ENCODE measurements around the gene STXBP2. TPM values are rescaled to one million over a fixed set of nuclear protein-coding genes. Genes with fewer than 3 reads are reported as not detected.

Gene STXBP2
- total and polyA plus RNA-seq, 10 donors, result 58.8 to 455 (median 182) TPM

DNA sequence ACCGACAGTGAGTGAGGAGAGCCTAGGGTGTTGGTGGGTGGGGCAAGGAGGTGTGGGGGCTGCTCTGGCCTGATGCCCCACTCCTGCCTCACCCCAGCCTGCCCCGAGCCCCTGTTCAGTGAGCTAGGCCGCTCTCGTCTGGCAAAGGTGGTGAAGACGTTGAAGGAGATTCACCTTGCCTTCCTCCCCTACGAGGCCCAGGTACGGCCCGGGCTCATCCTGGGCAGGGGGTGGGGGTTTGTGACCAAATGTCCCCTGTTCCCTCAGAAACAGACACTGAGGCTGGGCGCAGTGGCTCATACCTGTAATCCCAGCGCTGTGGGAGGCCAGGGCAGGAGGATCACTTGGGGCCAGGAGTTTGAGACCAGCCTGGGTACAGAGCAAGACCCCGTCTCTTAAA is 3.9 kb downstream of the STXBP2 start:
- Histone ChIP-seq H3K27me3 (replicated peaks in 1 of 7) (peaks cover 0 to 14% (median 0%) of the 10 kb centered on the region in 7 donors), H3K4me3 (no peak overlapping the region), H3K27ac (no peak overlapping the region), H3K36me3 (peaks cover 0 to 69% (median 23%) of the 10 kb centered on the region in 6 donors), H3K4me1 (peaks cover 6 to 67% (median 38%) of the 10 kb centered on the region in 6 donors), H3K9me3 (no peaks in the 10 kb centered on the region)
- DNase-seq, result no peak
- TF ChIP-seq, protein P1, sequence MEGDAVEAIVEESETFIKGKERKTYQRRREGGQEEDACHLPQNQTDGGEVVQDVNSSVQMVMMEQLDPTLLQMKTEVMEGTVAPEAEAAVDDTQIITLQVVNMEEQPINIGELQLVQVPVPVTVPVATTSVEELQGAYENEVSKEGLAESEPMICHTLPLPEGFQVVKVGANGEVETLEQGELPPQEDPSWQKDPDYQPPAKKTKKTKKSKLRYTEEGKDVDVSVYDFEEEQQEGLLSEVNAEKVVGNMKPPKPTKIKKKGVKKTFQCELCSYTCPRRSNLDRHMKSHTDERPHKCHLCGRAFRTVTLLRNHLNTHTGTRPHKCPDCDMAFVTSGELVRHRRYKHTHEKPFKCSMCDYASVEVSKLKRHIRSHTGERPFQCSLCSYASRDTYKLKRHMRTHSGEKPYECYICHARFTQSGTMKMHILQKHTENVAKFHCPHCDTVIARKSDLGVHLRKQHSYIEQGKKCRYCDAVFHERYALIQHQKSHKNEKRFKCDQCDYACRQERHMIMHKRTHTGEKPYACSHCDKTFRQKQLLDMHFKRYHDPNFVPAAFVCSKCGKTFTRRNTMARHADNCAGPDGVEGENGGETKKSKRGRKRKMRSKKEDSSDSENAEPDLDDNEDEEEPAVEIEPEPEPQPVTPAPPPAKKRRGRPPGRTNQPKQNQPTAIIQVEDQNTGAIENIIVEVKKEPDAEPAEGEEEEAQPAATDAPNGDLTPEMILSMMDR (IDR thresholded peaks at IDR 0.05 in 8 of 11, conservative IDR thresholded peaks at IDR 0.05 in 3 of 11), result no peak
- TF ChIP-seq POLR2AphosphoS5 (IDR thresholded peaks at IDR 0.05), result peak in 1 of 3 donors; percentile 36
- intact Hi-C loops (cut with DNase I; ENCODE audit: low total_unique reads), result no loop called here
- WGBS, 5 donors, result 91 to 95% (median 94%) methylated on average over 9 to 11 of the region's 11 CpGs

- TF ChIP-seq, protein P1 (IDR thresholded peaks at IDR 0.05 in 8 of 11, conservative IDR thresholded peaks at IDR 0.05 in 3 of 11), result no peak
- peak in 1 of 3 donors; percentile 24 for TF ChIP-seq POLR2AphosphoS5 (IDR thresholded peaks at IDR 0.05)
- no peak overlapping the region for H3K4me3 ChIP-seq
- 88 to 93% (median 91%) methylated on average over 37 to 43 of the region's 43 CpGs for WGBS, 5 donors
- no peaks in the 10 kb centered on the region for H3K9me3 ChIP-seq
- peaks cover 6 to 66% (median 30%) of the 10 kb centered on the region in 6 donors for H3K4me1 ChIP-seq
- intact Hi-C loops (cut with DNase I; ENCODE audit: low total_unique reads), result no loop called here
- H3K36me3 ChIP-seq, result peaks cover 0 to 76% (median 30%) of the 10 kb centered on the region in 6 donors
- H3K27ac ChIP-seq, result no peak overlapping the region
- no peak for DNase-seq
- peaks cover 0 to 11% (median 0%) of the 10 kb centered on the region in 7 donors for H3K27me3 ChIP-seq (replicated peaks in 1 of 7)
Measured at GRCh38 chr19:7641290-7642276, 4.7 kb downstream of the STXBP2 start.

GRCh38 chr19:7642295-7643030 is 5.6 kb downstream of the STXBP2 start:
- H3K4me3 ChIP-seq, result no peak overlapping the region
- no peaks in the 10 kb centered on the region for H3K9me3 ChIP-seq
- H3K27ac ChIP-seq, result no peak overlapping the region
- 90 to 93% (median 92%) methylated on average over 17 to 27 of the region's 27 CpGs for WGBS, 5 donors
- peaks cover 5 to 67% (median 23%) of the 10 kb centered on the region in 6 donors for H3K4me1 ChIP-seq
- intact Hi-C loops (cut with DNase I; ENCODE audit: low total_unique reads), result no loop called here
- TF ChIP-seq, protein P1 (IDR thresholded peaks at IDR 0.05 in 8 of 11, conservative IDR thresholded peaks at IDR 0.05 in 3 of 11), result no peak
- TF ChIP-seq POLR2AphosphoS5 (IDR thresholded peaks at IDR 0.05), result peak in 1 of 3 donors; percentile 69
- H3K27me3 ChIP-seq (replicated peaks in 1 of 7), result peaks cover 0 to 2% (median 0%) of the 10 kb centered on the region in 7 donors
- DNase-seq, result no peak
- peaks cover 0 to 85% (median 38%) of the 10 kb centered on the region in 6 donors for H3K36me3 ChIP-seq
